Lower leg skin (tissue), 3 donors: Measurements from ENCODE around the gene CCDC27.

Experiments
- POLR2A ChIP-seq, 2 donors: fragments of 450-650 bp; IDR thresholded peaks; one replicate each; pipeline ENCODE4 v1.6.1; 2016 to 2017; ENCODE audit warnings: antibody characterized with exemption in 2 of 2, mild to moderate bottlenecking in 1 of 2, moderate library complexity in 1 of 2
- TF ChIP-seq, protein P1 (sequence below), 3 donors: fragments of 450-650 bp; IDR thresholded peaks; one replicate each; pipeline ENCODE4 v1.5.1; 2016; ENCODE audit warnings: antibody characterized with exemption in 3 of 3, mild to moderate bottlenecking in 3 of 3, moderate library complexity in 2 of 3

DNA sequence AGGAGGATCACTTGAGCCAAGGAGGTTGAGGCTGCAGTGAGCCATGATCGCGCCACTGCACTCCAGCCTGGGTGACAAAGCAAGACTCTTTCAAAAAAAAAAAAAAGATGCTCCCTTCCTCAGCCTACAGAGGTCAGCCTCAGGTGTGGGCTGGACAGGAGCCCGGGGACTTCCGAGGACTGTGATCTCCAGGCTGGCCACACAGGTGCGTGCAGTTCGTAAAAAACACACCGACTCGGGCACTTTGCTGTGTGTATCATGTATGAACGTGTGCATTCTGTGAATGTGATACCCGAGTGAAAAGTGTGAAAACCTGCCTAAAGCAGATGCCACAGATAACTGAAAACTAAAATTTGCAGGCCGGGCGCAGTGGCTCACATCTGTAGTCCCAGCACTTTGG is 8.4 kb upstream of the CCDC27 start:
- no peak for TF ChIP-seq POLR2A (IDR thresholded peaks at IDR 0.05)
- TF ChIP-seq, protein P1, sequence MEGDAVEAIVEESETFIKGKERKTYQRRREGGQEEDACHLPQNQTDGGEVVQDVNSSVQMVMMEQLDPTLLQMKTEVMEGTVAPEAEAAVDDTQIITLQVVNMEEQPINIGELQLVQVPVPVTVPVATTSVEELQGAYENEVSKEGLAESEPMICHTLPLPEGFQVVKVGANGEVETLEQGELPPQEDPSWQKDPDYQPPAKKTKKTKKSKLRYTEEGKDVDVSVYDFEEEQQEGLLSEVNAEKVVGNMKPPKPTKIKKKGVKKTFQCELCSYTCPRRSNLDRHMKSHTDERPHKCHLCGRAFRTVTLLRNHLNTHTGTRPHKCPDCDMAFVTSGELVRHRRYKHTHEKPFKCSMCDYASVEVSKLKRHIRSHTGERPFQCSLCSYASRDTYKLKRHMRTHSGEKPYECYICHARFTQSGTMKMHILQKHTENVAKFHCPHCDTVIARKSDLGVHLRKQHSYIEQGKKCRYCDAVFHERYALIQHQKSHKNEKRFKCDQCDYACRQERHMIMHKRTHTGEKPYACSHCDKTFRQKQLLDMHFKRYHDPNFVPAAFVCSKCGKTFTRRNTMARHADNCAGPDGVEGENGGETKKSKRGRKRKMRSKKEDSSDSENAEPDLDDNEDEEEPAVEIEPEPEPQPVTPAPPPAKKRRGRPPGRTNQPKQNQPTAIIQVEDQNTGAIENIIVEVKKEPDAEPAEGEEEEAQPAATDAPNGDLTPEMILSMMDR (IDR thresholded peaks at IDR 0.05) = no peak
